IMR-90 (cell line): ENCODE results near the gene THBS1. TPM values are rescaled to one million over a fixed set of nuclear protein-coding genes. Genes with fewer than 3 reads are reported as not detected.

Experiments used
- ATAC-seq: fragments of 200-7000 bp; cut with Tn5 transposase; 2 replicates; pipeline ENCODE4 v1.9.1; 2020; ENCODE audit warnings: low read depth, mild to moderate bottlenecking, moderate library complexity
- BruUV-seq: library from RNA; stranded (reverse); fragments of 400-500 nt; replicated peaks from 2 replicates; lab custom pipeline; 2021; lab: Mats Ljungman, UMichigan
- CTCF ChIA-PET: fragments of 300-600 bp; formaldehyde crosslinking; extraction: SDS; loops from one replicate; lab custom pipeline; 2021; ENCODE audit warnings: antibody characterized with exemption; lab: Yijun Ruan, JAX
- POLR2A ChIA-PET: fragments of 300-600 bp; sonication (Branson Sonifier 250); formaldehyde crosslinking; loops from one replicate; lab custom pipeline; 2022; ENCODE audit warnings: antibody characterized with exemption; ENCODE audit not compliant: unreplicated experiment; lab: Charles Lee
- DNase-seq: peaks from one replicate; pipeline ENCODE4 v3.0.0; 2013
- H2AFZ ChIP-seq: replicated peaks from 2 replicates; pipeline ENCODE3; 2013; ENCODE audit warnings: low read length, mild to moderate bottlenecking; ENCODE audit not compliant: poor library complexity
- H2AK5ac ChIP-seq: 2 replicates; pipeline ENCODE4 v1.6.1; 2013; ENCODE audit warnings: low read depth, low read length, inconsistent platforms
- H2AK9ac ChIP-seq: replicated peaks from 2 replicates; pipeline ENCODE3; 2013; ENCODE audit warnings: mild to moderate bottlenecking, low read depth, low read length, moderate library complexity; ENCODE audit not compliant: poor library complexity
- H2BK120ac ChIP-seq: 2 replicates; pipeline ENCODE4 v1.6.1; 2013; ENCODE audit warnings: low read depth, low read length, inconsistent platforms
- H2BK15ac ChIP-seq: 3 replicates; pipeline ENCODE4 v1.6.1; 2013; ENCODE audit warnings: low read depth, low read length, inconsistent platforms
- H2BK20ac ChIP-seq: 2 replicates; pipeline ENCODE4 v1.6.1; 2013; ENCODE audit warnings: low read depth, mild to moderate bottlenecking, inconsistent platforms, low read length, moderate library complexity
- H2BK5ac ChIP-seq: 2 replicates; pipeline ENCODE4 v1.6.1; 2013; ENCODE audit warnings: mild to moderate bottlenecking, low read depth, low read length, inconsistent platforms; ENCODE audit not compliant: poor library complexity, severe bottlenecking
- H3K14ac ChIP-seq: replicated peaks from 2 replicates; pipeline ENCODE4 v1.6.1; 2013; ENCODE audit warnings: low read depth, low read length, inconsistent platforms
- H3K18ac ChIP-seq: 2 replicates; pipeline ENCODE4 v1.6.1; 2013; ENCODE audit warnings: low read depth, low read length, control low read depth
- H3K23ac ChIP-seq: 2 replicates; pipeline ENCODE4 v1.6.1; 2013; ENCODE audit warnings: low read depth, low read length, inconsistent platforms
- H3K27ac ChIP-seq: 2 replicates; pipeline ENCODE4 v1.5.1; 2013; ENCODE audit warnings: mild to moderate bottlenecking, control low read depth, low read length; ENCODE audit not compliant: insufficient read depth
- H3K27me3 ChIP-seq: 2 replicates; pipeline ENCODE4 v1.6.1; 2013; ENCODE audit warnings: low read length; ENCODE audit not compliant: control insufficient read depth, insufficient read depth
- H3K36me3 ChIP-seq: 2 replicates; pipeline ENCODE4 v1.6.1; 2013; ENCODE audit warnings: low read length, mixed read lengths; ENCODE audit not compliant: control insufficient read depth, insufficient read depth
- H3K4ac ChIP-seq: 2 replicates; pipeline ENCODE4 v1.6.1; 2013; ENCODE audit warnings: low read depth, low read length, inconsistent platforms
- H3K4me1 ChIP-seq: 2 replicates; pipeline ENCODE4 v1.6.1; 2013; ENCODE audit warnings: low read length, mixed read lengths; ENCODE audit not compliant: control insufficient read depth, insufficient read depth
- H3K4me2 ChIP-seq: 2 replicates; pipeline ENCODE4 v1.6.1; 2013; ENCODE audit warnings: low read depth, mild to moderate bottlenecking, control low read depth, low read length, moderate library complexity
- H3K4me3 ChIP-seq: 2 replicates; pipeline ENCODE4 v1.5.1; 2013; ENCODE audit warnings: low read depth, mild to moderate bottlenecking, control low read depth, low read length, moderate library complexity; ENCODE audit not compliant: insufficient read depth
- H3K56ac ChIP-seq: 2 replicates; pipeline ENCODE4 v1.6.1; 2013; ENCODE audit warnings: low read length, inconsistent platforms; ENCODE audit not compliant: insufficient read depth; ENCODE audit errors: extremely low read depth
- H3K79me1 ChIP-seq, 2 experiments: 2 replicates each; pipeline ENCODE4 v1.6.1; 2013; ENCODE audit warnings: low read length in 2 of 2, inconsistent platforms in 1 of 2, low read depth in 1 of 2
- H3K9ac ChIP-seq: 2 replicates; pipeline ENCODE4 v1.6.1; 2013; ENCODE audit warnings: low read depth, low read length, control low read depth
- H3K9me1 ChIP-seq: 2 replicates; pipeline ENCODE4 v1.6.1; 2013; ENCODE audit warnings: low read length, inconsistent platforms; ENCODE audit not compliant: insufficient read depth
- H3K9me3 ChIP-seq: 2 replicates; pipeline ENCODE4 v1.6.1; 2013; ENCODE audit warnings: low read length; ENCODE audit not compliant: control insufficient read depth, insufficient read depth
- H4K20me1 ChIP-seq: 2 replicates; pipeline ENCODE4 v1.6.1; 2013; ENCODE audit warnings: low read length, inconsistent platforms; ENCODE audit not compliant: insufficient read depth
- H4K5ac ChIP-seq: 2 replicates; pipeline ENCODE4 v1.6.1; 2013; ENCODE audit warnings: mild to moderate bottlenecking, low read depth, low read length, control low read depth
- H4K8ac ChIP-seq, 2 experiments: 2 replicates each; pipeline ENCODE4 v1.6.1; 2013; ENCODE audit warnings: low read depth in 2 of 2, low read length in 2 of 2, control low read depth in 1 of 2, inconsistent platforms in 1 of 2
- H4K91ac ChIP-seq: 2 replicates; pipeline ENCODE4 v1.6.1; 2013; ENCODE audit warnings: low read depth, low read length, inconsistent platforms; ENCODE audit not compliant: insufficient read depth
- CEBPB ChIP-seq: IDR thresholded peaks from 2 replicates; pipeline ENCODE4 v1.6.1; 2012; ENCODE audit warnings: low read depth, low read length, improper control_type of control experiment
- CHD1 ChIP-seq: IDR thresholded peaks from 2 replicates; pipeline ENCODE4 v1.6.1; 2012; ENCODE audit warnings: low read depth, low read length, improper control_type of control experiment
- CTCF ChIP-seq: conservative IDR thresholded peaks from 2 replicates; pipeline ENCODE4 v1.5.1; 2012; ENCODE audit warnings: mild to moderate bottlenecking, low read depth, low read length, improper control_type of control experiment
- MAZ ChIP-seq: IDR thresholded peaks from 2 replicates; pipeline ENCODE4 v1.6.1; 2012; ENCODE audit warnings: low read depth, mild to moderate bottlenecking, low read length, improper control_type of control experiment, moderate library complexity, borderline replicate concordance
- NFE2L2 ChIP-seq: fragments of 150-350 bp; IDR thresholded peaks from 2 replicates; pipeline ENCODE4 v1.6.1; 2016; ENCODE audit warnings: low read depth, mild to moderate bottlenecking, low read length
- POLR2A ChIP-seq: IDR thresholded peaks from 2 replicates; pipeline ENCODE4 v1.6.1; 2012; ENCODE audit warnings: mild to moderate bottlenecking, low read depth, low read length
- RFX5 ChIP-seq: IDR thresholded peaks from 2 replicates; pipeline ENCODE4 v1.8.0; 2012; ENCODE audit warnings: low read depth, mild to moderate bottlenecking, low read length, moderate library complexity
- USF2 ChIP-seq: fragments of 150-350 bp; IDR thresholded peaks from 2 replicates; pipeline ENCODE4 v1.6.1; 2017; ENCODE audit warnings: mild to moderate bottlenecking, antibody characterized with exemption, low read length, low read depth
- WGBS, 2 experiments: methylation state at CpG; one replicate each; pipeline versions ENCODE4 v1.1.5 to v1.1.7; 2013; ENCODE audit warnings: missing lambda C conversion rate in 2 of 2; ENCODE audit not compliant: insufficient read length in 1 of 2; ENCODE audit errors: extremely low coverage in 2 of 2; 5-methylcytosine and 5-hydroxymethylcytosine counted together
- dilution Hi-C: fragments of 300-500 bp; cut with HindIII; formaldehyde crosslinking; loops from one replicate; pipeline ENCODE4 v1.14.3; 2018; ENCODE audit warnings: low sequenced_read_pairs; ENCODE audit not compliant: unreplicated experiment
- in situ Hi-C: fragments of 300-500 bp; cut with MboI; formaldehyde crosslinking; loops from 3 replicates; pipeline ENCODE4 v1.14.3; 2019; ENCODE audit warnings: low sequenced_read_pairs, inconsistent platforms, mixed read lengths
- intact Hi-C: fragments of 100-400 bp; cut with micrococcal nuclease; formaldehyde crosslinking; loops from 2 replicates; pipeline ENCODE4 v1.10.0; 2022
- polyA plus RNA-seq, 3 experiments: library from polyadenylated mRNA; depleted of rRNA; stranded (reverse); fragments of >200 nt; gene quantifications; 2 replicates each; pipeline ENCODE4 v1.2.3, GENCODE V29; 2012; ENCODE audit warnings: low replicate concordance in 1 of 3
- total RNA-seq: library from RNA; depleted of rRNA; stranded (reverse); fragments of >200 nt; gene quantifications from 2 replicates; pipeline ENCODE4 v1.2.3, GENCODE V29; 2012

Gene THBS1
- total and polyA plus RNA-seq, 2 of the 4 experiments (the other 2 are of a cell fraction) = 1,562 to 4,071 TPM

GRCh38 chr15:39549912-39550311, 31.0 kb upstream of the THBS1 start:
- Histone ChIP-seq H3K18ac (no peak overlapping the region), H3K4me3 (no peak overlapping the region), H3K23ac (no peak overlapping the region), H3K27me3 (no peaks in the 10 kb centered on the region), H2BK5ac (no peak overlapping the region), H3K79me1 (no peaks in the 10 kb centered on the region), H2BK15ac (no peak overlapping the region), H4K8ac (no peak overlapping the region), H3K4me1 (peaks cover 11% of the 10 kb centered on the region), H3K36me3 (no peaks in the 10 kb centered on the region), H4K5ac (no peak overlapping the region), H3K56ac (no peak overlapping the region), H3K4me2 (no peak overlapping the region), H3K9me1 (no peaks in the 10 kb centered on the region), H3K9me3 (peaks cover 2% of the 10 kb centered on the region; the same call in 1 of the 2 replicates), H3K4ac (no peak overlapping the region), H3K9ac (no peak overlapping the region), H3K14ac (no peak overlapping the region), H3K27ac (no peak overlapping the region), H4K91ac (no peak overlapping the region), H2AK5ac (no peak overlapping the region), H2BK20ac (no peak overlapping the region), H4K20me1 (no peaks in the 10 kb centered on the region), H2AK9ac (no peak overlapping the region), H2BK120ac (no peak overlapping the region), H2AFZ (no peak overlapping the region)
- no TSS peak for BruUV-seq
- no peak for TF ChIP-seq MAZ
- TF ChIP-seq RFX5 = no peak
- TF ChIP-seq POLR2A = no peak
- no peak for TF ChIP-seq CEBPB
- TF ChIP-seq CTCF = no peak
- no peak for TF ChIP-seq CHD1
- no peak for TF ChIP-seq USF2
- TF ChIP-seq NFE2L2 = no peak
- DNase-seq = no peak
- ChIA-PET CTCF (no interaction called here), POLR2A (no interaction called here)
- WGBS, 2 experiments = 90% methylated on average over 2 of the region's 4 CpGs; no CpG with 5 or more reads in 1 of the 2 experiments
- in situ Hi-C loops = no loop called here
- intact Hi-C loops = no loop called here
- dilution Hi-C loops = no loop called here
- no peak for ATAC-seq
